ENCODE results near the gene KCNMB4. TPM values are rescaled to one million over a fixed set of nuclear protein-coding genes. Genes with fewer than 3 reads are reported as not detected.

KCNMB4 gene
- total and polyA plus RNA-seq, 2 of the 4 experiments (the other 2 are of a cell fraction): 0.90 to 1.1 TPM

DNA sequence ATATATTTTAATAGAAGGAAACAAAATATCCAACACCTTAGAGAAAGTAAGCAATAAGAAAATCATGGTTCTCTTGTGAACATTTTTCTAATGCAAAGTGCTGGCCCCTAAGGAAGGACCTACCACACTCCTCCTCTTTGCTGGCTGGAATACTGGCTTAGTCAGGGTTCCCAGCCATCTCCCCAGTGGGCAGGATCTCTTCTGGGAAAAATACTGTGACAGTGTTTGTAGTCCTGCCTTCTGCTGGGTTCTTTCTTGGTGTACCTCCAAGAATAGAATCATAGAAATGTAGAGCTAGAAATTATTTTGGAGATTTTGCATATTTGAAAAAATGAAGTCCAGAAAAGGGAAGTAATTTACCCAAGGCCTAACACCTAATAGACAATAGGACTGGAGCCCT, 31.9 kb downstream of the KCNMB4 start:
- dilution Hi-C loops (cut with HindIII; ENCODE audit: low sequenced_read_pairs, unreplicated experiment): no loop called here
- CTCF ChIA-PET: no interaction called here
- no peak overlapping the region for H4K8ac ChIP-seq (ENCODE audit: low read depth in 2 of 2, low read length in 2 of 2)

More for the DNA sequence above, 31.9 kb downstream of the KCNMB4 start:
- Histone ChIP-seq H3K23ac (ENCODE audit: low read depth, low read length) (no peak overlapping the region), H3K79me1 (ENCODE audit: low read depth in 1 of 2, low read length in 2 of 2) (no peaks in the 10 kb centered on the region), H3K4me3 (ENCODE audit: insufficient read depth, low read depth, low read length) (no peak overlapping the region), H3K14ac (replicated peaks; ENCODE audit: low read depth, low read length) (no peak overlapping the region), H2BK15ac (ENCODE audit: low read depth, low read length) (no peak overlapping the region), H2BK5ac (ENCODE audit: low read depth, low read length, poor library complexity, severe bottlenecking) (no peak overlapping the region), H3K9ac (ENCODE audit: low read depth, low read length) (no peak overlapping the region), H3K18ac (ENCODE audit: low read depth, low read length) (no peak overlapping the region), H4K5ac (ENCODE audit: low read depth, low read length) (no peak overlapping the region), H2AK5ac (ENCODE audit: low read depth, low read length) (no peak overlapping the region), H3K9me3 (ENCODE audit: control insufficient read depth, insufficient read depth, low read length) (no peaks in the 10 kb centered on the region), H2AK9ac (replicated peaks; ENCODE audit: low read depth, low read length, poor library complexity) (no peak overlapping the region), H3K27me3 (ENCODE audit: control insufficient read depth, insufficient read depth, low read length) (no peaks in the 10 kb centered on the region), H3K36me3 (ENCODE audit: control insufficient read depth, insufficient read depth, low read length) (no peaks in the 10 kb centered on the region), H3K9me1 (ENCODE audit: insufficient read depth, low read length) (no peaks in the 10 kb centered on the region), H3K27ac (ENCODE audit: insufficient read depth, low read length) (no peak overlapping the region), H2BK120ac (ENCODE audit: low read depth, low read length) (no peak overlapping the region), H3K4me1 (ENCODE audit: control insufficient read depth, insufficient read depth, low read length) (no peaks in the 10 kb centered on the region), H2BK20ac (ENCODE audit: low read depth, low read length) (no peak overlapping the region), H3K4me2 (ENCODE audit: low read depth, low read length) (no peak overlapping the region), H3K56ac (ENCODE audit: extremely low read depth, insufficient read depth, low read length) (no peak overlapping the region), H3K4ac (ENCODE audit: low read depth, low read length) (no peak overlapping the region), H4K20me1 (ENCODE audit: insufficient read depth, low read length) (no peaks in the 10 kb centered on the region), H2AFZ (replicated peaks; ENCODE audit: low read length, poor library complexity) (no peak overlapping the region), H4K91ac (ENCODE audit: insufficient read depth, low read depth, low read length) (no peak overlapping the region)
- TF ChIP-seq, protein P1, sequence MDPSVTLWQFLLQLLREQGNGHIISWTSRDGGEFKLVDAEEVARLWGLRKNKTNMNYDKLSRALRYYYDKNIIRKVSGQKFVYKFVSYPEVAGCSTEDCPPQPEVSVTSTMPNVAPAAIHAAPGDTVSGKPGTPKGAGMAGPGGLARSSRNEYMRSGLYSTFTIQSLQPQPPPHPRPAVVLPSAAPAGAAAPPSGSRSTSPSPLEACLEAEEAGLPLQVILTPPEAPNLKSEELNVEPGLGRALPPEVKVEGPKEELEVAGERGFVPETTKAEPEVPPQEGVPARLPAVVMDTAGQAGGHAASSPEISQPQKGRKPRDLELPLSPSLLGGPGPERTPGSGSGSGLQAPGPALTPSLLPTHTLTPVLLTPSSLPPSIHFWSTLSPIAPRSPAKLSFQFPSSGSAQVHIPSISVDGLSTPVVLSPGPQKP (IDR thresholded peaks at IDR 0.05; ENCODE audit: borderline replicate concordance, low read depth, low read length): no peak
- TF ChIP-seq NFE2L2 (IDR thresholded peaks at IDR 0.05; ENCODE audit: low read depth, low read length): no peak
- no peak for TF ChIP-seq MXI1 (IDR thresholded peaks at IDR 0.05; ENCODE audit: borderline replicate concordance, low read depth, low read length)
- no peak for TF ChIP-seq POLR2A (IDR thresholded peaks at IDR 0.05; ENCODE audit: low read depth, low read length)
- TF ChIP-seq RAD21 (IDR thresholded peaks at IDR 0.05; ENCODE audit: low read length): no peak
- BruUV-seq (replicated peaks): no TSS peak
- ATAC-seq (ENCODE audit: low read depth): no peak
- in situ Hi-C loops (cut with MboI; ENCODE audit: low sequenced_read_pairs): no loop called here
- intact Hi-C loops (cut with micrococcal nuclease): no loop called here
- DNase-seq: no peak
- POLR2A ChIA-PET (ENCODE audit: unreplicated experiment): no interaction called here
